Fibroblast of mammary gland (primary cell): ENCODE results near the gene RPS6KA4.

ENCODE experiments used
- DNase-seq: peaks from one replicate; pipeline ENCODE4 v3.0.0-alpha.2; 2010; ENCODE audit warnings: low read depth
- H3K4me3 ChIP-seq: 2 replicates; pipeline ENCODE4 v1.5.1; 2011; ENCODE audit warnings: low read depth, mild to moderate bottlenecking, low read length, moderate library complexity; ENCODE audit not compliant: control insufficient read depth
- CTCF ChIP-seq: conservative IDR thresholded peaks from 2 replicates; pipeline ENCODE4 v1.5.1; 2011; ENCODE audit warnings: low read depth, low read length, inconsistent platforms; ENCODE audit not compliant: control insufficient read depth, insufficient read depth

The RPS6KA4 gene

GRCh38 chr11:64388894-64389293 lies 29.9 kb downstream of the RPS6KA4 start:
- no peak for DNase-seq
- H3K4me3 ChIP-seq, result no peak overlapping the region
- TF ChIP-seq CTCF, result no peak

GRCh38 chr11:64389851-64390250 lies 30.9 kb downstream of the RPS6KA4 start:
- DNase-seq, result no peak
- TF ChIP-seq CTCF, result no peak
- no peak overlapping the region for H3K4me3 ChIP-seq

DNA sequence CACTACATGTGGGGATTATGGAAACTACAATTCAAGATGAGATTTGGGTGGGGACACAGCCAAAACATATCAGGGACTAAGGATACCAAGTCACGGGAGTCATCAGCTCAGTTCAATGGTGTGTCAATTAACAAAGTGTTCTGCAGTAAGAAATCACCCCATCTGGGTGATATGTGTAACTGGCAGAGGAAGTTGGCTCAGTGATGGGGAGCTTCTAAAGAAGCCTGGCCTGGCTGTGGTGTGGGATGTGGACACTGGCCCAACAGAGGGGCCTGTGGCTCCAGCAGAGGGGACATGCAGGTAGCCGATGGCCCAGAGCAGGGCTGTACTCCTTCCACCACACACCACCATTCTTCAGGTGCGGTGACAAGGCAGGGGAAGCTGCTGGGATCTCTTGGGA lies 31.6 kb downstream of the RPS6KA4 start:
- DNase-seq, result no peak
- no peak overlapping the region for H3K4me3 ChIP-seq
- TF ChIP-seq CTCF, result no peak

GRCh38 chr11:64391839-64392238 lies 32.9 kb downstream of the RPS6KA4 start:
- DNase-seq, result no peak
- no peak for TF ChIP-seq CTCF
- H3K4me3 ChIP-seq, result no peak overlapping the region

DNA sequence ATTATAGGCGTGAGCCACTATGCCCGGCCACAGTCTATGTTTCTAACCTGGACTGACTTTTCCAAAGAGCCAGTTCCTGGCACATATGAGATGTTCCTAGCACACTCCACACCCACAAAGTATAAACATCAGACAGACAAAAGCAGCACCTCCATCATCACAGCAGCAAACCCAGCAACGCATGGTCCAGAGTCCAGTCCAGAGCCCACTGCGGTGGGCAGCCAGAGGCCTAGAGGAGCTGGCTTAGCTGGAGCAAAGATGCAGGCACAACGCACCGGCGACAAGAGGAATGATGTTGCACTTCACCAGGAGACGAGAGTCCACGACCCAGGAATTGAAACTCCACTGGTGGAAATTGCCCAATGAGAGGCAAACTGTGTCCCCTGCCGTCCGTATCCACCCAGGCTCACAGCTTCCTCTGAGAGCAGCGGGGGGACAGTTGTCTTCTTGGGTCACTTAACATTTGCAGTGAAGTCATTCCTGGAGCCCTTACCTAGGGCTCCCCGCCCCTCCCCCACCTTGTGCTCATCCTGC lies 36.6 kb downstream of the RPS6KA4 start:
- H3K4me3 ChIP-seq, result no peak overlapping the region
- no peak for TF ChIP-seq CTCF
- DNase-seq, result no peak

DNA sequence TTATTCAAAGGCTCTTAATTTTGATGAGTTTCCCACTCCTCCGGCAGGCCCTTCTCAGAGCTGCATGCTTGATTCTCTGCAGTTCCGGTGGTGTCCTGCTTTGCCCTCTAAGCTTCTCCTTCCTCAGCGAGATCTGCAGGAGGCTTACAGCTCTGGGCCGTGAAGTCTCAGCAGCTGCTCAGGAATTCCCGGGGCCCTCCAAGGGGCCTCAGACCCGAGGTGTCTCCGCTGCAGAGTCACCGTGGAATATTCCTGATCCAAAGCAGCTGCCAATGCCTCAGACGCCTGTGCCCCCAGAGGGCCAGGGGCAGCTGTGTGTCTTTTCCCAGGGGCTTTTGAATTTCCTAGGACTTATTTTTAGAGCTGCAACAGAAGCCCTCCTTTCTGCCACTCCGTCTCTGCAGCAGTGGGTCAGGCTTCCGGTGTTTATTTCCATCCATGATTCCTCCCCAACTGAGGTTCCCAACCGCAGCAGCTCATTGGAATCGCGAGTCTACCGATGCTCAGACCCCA lies 37.2 kb downstream of the RPS6KA4 start:
- DNase-seq, result no peak
- no peak overlapping the region for H3K4me3 ChIP-seq
- no peak for TF ChIP-seq CTCF

- TF ChIP-seq CTCF, result no peak
- DNase-seq, result peak; percentile 40
These were observed 41.1 kb downstream of the RPS6KA4 start for GRCh38 chr11:64400102-64400501.

More at GRCh38 chr11:64400102-64400501, 41.1 kb downstream of the RPS6KA4 start:
- no peak overlapping the region for H3K4me3 ChIP-seq
